Measurements from ENCODE around the gene ROPN1L.

GRCh38 chr5:10457682-10458574, 16.2 kb downstream of the ROPN1L start:
- TF ChIP-seq CTCF (IDR thresholded peaks at IDR 0.05) (no peak), POLR2A (IDR thresholded peaks at IDR 0.05) (no peak)
